ENCODE data around the gene CACNG6.
A peak's percentile ranks its signal among the peaks of the same experiment; 100 is the strongest.

CACNG6 gene

DNA sequence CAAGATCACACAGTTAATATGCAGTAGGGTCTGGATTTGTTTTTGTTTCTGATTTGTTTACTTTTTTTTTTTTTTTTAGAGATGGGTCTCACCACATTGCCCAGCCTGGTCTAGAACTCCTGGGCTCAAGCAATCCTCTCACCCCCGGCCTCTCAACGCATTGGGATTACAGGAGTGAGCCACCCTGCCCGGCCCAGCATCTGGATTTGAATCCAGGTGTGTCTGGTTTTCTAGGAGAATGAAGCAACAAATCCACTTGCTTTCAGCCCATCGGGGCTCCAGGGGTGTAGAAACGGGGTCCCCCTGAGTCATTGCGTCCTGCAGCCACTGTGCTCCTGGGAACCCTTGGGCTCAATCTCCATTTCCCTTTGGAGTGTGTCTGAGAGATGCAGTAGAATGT lies 22.1 kb upstream of the CACNG6 start:
- H3K27ac ChIP-seq (ENCODE audit: low read length): no peak overlapping the region
- H3K9ac ChIP-seq (ENCODE audit: low read length in 2 of 2): no peak overlapping the region
- no peak overlapping the region for H3K4me3 ChIP-seq (ENCODE audit: low read length in 2 of 2)
- no peaks in the 10 kb centered on the region for H3K9me3 ChIP-seq (ENCODE audit: control insufficient read depth in 2 of 2, low read length in 2 of 2)
- H3K27me3 ChIP-seq (ENCODE audit: control insufficient read depth in 1 of 2, insufficient read depth in 2 of 2, low read length in 2 of 2): peaks cover 2 to 11% of the 10 kb centered on the region in 2 donors
- no peaks in the 10 kb centered on the region for H3K36me3 ChIP-seq (ENCODE audit: control insufficient read depth in 2 of 2, insufficient read depth in 2 of 2, low read length in 2 of 2)
- H3K4me1 ChIP-seq (ENCODE audit: control insufficient read depth, insufficient read depth, low read length): no peaks in the 10 kb centered on the region

GRCh38 chr19:53971673-53972072 lies 19.8 kb upstream of the CACNG6 start:
- H3K36me3 ChIP-seq (ENCODE audit: control insufficient read depth in 2 of 2, insufficient read depth in 2 of 2, low read length in 2 of 2): no peaks in the 10 kb centered on the region
- no peaks in the 10 kb centered on the region for H3K4me1 ChIP-seq (ENCODE audit: control insufficient read depth, insufficient read depth, low read length)
- H3K9me3 ChIP-seq (ENCODE audit: control insufficient read depth in 2 of 2, low read length in 2 of 2): no peaks in the 10 kb centered on the region
- H3K27me3 ChIP-seq (ENCODE audit: control insufficient read depth in 1 of 2, insufficient read depth in 2 of 2, low read length in 2 of 2): peaks cover 3 to 13% of the 10 kb centered on the region in 2 donors
- H3K9ac ChIP-seq (ENCODE audit: low read length in 2 of 2): no peak overlapping the region
- no peak overlapping the region for H3K27ac ChIP-seq (ENCODE audit: low read length)
- no peak overlapping the region for H3K4me3 ChIP-seq (ENCODE audit: low read length in 2 of 2)

GRCh38 chr19:53977429-53977990 lies 13.9 kb upstream of the CACNG6 start:
- Histone ChIP-seq H3K27ac (ENCODE audit: low read length) (no peak overlapping the region), H3K4me1 (ENCODE audit: control insufficient read depth, insufficient read depth, low read length) (peaks cover 3% of the 10 kb centered on the region), H3K9ac (ENCODE audit: low read length in 2 of 2) (no peak overlapping the region), H3K9me3 (ENCODE audit: control insufficient read depth in 2 of 2, low read length in 2 of 2) (no peaks in the 10 kb centered on the region), H3K4me3 (ENCODE audit: low read length in 2 of 2) (peak overlapping the region; percentile 58 to 62), H3K27me3 (ENCODE audit: control insufficient read depth in 1 of 2, insufficient read depth in 2 of 2, low read length in 2 of 2) (peaks cover 46 to 52% of the 10 kb centered on the region in 2 donors), H3K36me3 (ENCODE audit: control insufficient read depth in 2 of 2, insufficient read depth in 2 of 2, low read length in 2 of 2) (no peaks in the 10 kb centered on the region)

- Histone ChIP-seq H3K9ac (ENCODE audit: low read length in 2 of 2) (no peak overlapping the region), H3K27ac (ENCODE audit: low read length) (no peak overlapping the region), H3K36me3 (ENCODE audit: control insufficient read depth in 2 of 2, insufficient read depth in 2 of 2, low read length in 2 of 2) (no peaks in the 10 kb centered on the region), H3K9me3 (ENCODE audit: control insufficient read depth in 2 of 2, low read length in 2 of 2) (no peaks in the 10 kb centered on the region), H3K27me3 (ENCODE audit: control insufficient read depth in 1 of 2, insufficient read depth in 2 of 2, low read length in 2 of 2) (peaks cover 43 to 52% of the 10 kb centered on the region in 2 donors), H3K4me3 (ENCODE audit: low read length in 2 of 2) (peak overlapping the region; percentile 58 to 62), H3K4me1 (ENCODE audit: control insufficient read depth, insufficient read depth, low read length) (peaks cover 3% of the 10 kb centered on the region)
Measured at GRCh38 chr19:53977991-53978731, 13.3 kb upstream of the CACNG6 start.

- H3K9ac ChIP-seq (ENCODE audit: low read length in 2 of 2): no peak overlapping the region
- no peaks in the 10 kb centered on the region for H3K36me3 ChIP-seq (ENCODE audit: control insufficient read depth in 2 of 2, insufficient read depth in 2 of 2, low read length in 2 of 2)
- H3K27ac ChIP-seq (ENCODE audit: low read length): no peak overlapping the region
- H3K27me3 ChIP-seq (ENCODE audit: control insufficient read depth in 1 of 2, insufficient read depth in 2 of 2, low read length in 2 of 2): peaks cover 54 to 62% of the 10 kb centered on the region in 2 donors
- H3K4me1 ChIP-seq (ENCODE audit: control insufficient read depth, insufficient read depth, low read length): peaks cover 3% of the 10 kb centered on the region
- no peaks in the 10 kb centered on the region for H3K9me3 ChIP-seq (ENCODE audit: control insufficient read depth in 2 of 2, low read length in 2 of 2)
- H3K4me3 ChIP-seq (ENCODE audit: low read length in 2 of 2): no peak overlapping the region
Measured at GRCh38 chr19:53978975-53979801, 12.2 kb upstream of the CACNG6 start.

GRCh38 chr19:53980539-53981375 lies 10.7 kb upstream of the CACNG6 start:
- Histone ChIP-seq H3K27me3 (ENCODE audit: control insufficient read depth in 1 of 2, insufficient read depth in 2 of 2, low read length in 2 of 2) (peaks cover 50 to 64% of the 10 kb centered on the region in 2 donors), H3K36me3 (ENCODE audit: control insufficient read depth in 2 of 2, insufficient read depth in 2 of 2, low read length in 2 of 2) (no peaks in the 10 kb centered on the region), H3K9ac (ENCODE audit: low read length in 2 of 2) (no peak overlapping the region), H3K4me3 (ENCODE audit: low read length in 2 of 2) (no peak overlapping the region), H3K4me1 (ENCODE audit: control insufficient read depth, insufficient read depth, low read length) (peaks cover 3% of the 10 kb centered on the region), H3K9me3 (ENCODE audit: control insufficient read depth in 2 of 2, low read length in 2 of 2) (no peaks in the 10 kb centered on the region), H3K27ac (ENCODE audit: low read length) (no peak overlapping the region)

DNA sequence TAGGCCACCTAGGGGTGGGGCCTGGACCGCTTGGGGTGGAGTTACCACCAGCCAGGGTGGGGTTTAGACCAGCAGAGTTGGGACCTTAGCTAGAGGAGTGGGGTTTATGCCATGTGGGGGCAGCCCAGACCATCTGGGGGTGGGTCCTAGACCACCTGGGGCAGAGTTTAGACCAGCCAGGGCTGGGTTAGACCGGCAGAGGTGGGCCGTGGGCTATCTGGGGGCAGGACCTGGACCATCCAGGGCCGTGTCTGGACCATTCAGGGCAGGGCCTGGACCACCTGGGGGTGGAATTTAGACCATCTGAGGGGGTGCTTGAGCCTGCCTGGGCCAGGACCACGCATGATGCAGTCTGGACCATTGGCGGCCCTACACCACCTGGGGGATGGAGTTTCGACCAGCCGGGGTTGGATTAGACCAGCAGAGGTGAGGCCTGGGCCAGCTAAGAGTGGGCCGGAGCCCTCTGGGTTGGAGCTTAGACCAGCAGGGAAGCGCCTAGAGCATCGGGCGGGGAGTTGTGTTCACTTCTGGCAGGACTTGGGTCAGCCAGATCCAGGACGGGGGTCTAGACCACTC lies 10.0 kb upstream of the CACNG6 start:
- Histone ChIP-seq H3K4me3 (ENCODE audit: low read length in 2 of 2) (no peak overlapping the region), H3K9ac (ENCODE audit: low read length in 2 of 2) (no peak overlapping the region), H3K4me1 (ENCODE audit: control insufficient read depth, insufficient read depth, low read length) (peaks cover 3% of the 10 kb centered on the region), H3K9me3 (ENCODE audit: control insufficient read depth in 2 of 2, low read length in 2 of 2) (no peaks in the 10 kb centered on the region), H3K27ac (ENCODE audit: low read length) (no peak overlapping the region), H3K36me3 (ENCODE audit: control insufficient read depth in 2 of 2, insufficient read depth in 2 of 2, low read length in 2 of 2) (no peaks in the 10 kb centered on the region), H3K27me3 (ENCODE audit: control insufficient read depth in 1 of 2, insufficient read depth in 2 of 2, low read length in 2 of 2) (peaks cover 47 to 61% of the 10 kb centered on the region in 2 donors)

DNA sequence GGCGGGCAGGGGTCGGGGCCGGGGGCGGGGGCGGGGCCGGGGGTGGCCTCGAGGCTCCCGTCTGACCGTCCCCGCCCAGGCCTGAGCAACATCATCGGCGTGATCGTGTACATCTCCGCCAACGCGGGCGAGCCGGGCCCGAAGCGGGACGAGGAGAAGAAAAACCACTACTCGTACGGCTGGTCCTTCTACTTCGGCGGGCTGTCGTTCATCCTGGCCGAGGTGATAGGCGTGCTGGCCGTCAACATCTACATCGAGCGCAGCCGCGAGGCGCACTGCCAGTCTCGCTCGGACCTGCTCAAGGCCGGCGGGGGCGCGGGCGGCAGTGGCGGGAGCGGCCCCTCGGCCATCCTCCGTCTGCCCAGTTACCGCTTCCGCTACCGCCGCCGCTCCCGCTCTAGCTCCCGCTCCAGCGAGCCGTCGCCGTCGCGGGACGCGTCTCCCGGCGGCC lies 9.4 kb upstream of the CACNG6 start:
- peaks cover 44 to 58% of the 10 kb centered on the region in 2 donors for H3K27me3 ChIP-seq (ENCODE audit: control insufficient read depth in 1 of 2, insufficient read depth in 2 of 2, low read length in 2 of 2)
- no peaks in the 10 kb centered on the region for H3K36me3 ChIP-seq (ENCODE audit: control insufficient read depth in 2 of 2, insufficient read depth in 2 of 2, low read length in 2 of 2)
- H3K4me1 ChIP-seq (ENCODE audit: control insufficient read depth, insufficient read depth, low read length): peaks cover 3% of the 10 kb centered on the region
- H3K27ac ChIP-seq (ENCODE audit: low read length): no peak overlapping the region
- no peak overlapping the region for H3K9ac ChIP-seq (ENCODE audit: low read length in 2 of 2)
- H3K9me3 ChIP-seq (ENCODE audit: control insufficient read depth in 2 of 2, low read length in 2 of 2): no peaks in the 10 kb centered on the region
- H3K4me3 ChIP-seq (ENCODE audit: low read length in 2 of 2): peak overlapping the region in 1 of 2 donors; percentile 47

- H3K9me3 ChIP-seq (ENCODE audit: control insufficient read depth in 2 of 2, low read length in 2 of 2): no peaks in the 10 kb centered on the region
- H3K9ac ChIP-seq (ENCODE audit: low read length in 2 of 2): no peak overlapping the region
- H3K36me3 ChIP-seq (ENCODE audit: control insufficient read depth in 2 of 2, insufficient read depth in 2 of 2, low read length in 2 of 2): no peaks in the 10 kb centered on the region
- peaks cover 39 to 54% of the 10 kb centered on the region in 2 donors for H3K27me3 ChIP-seq (ENCODE audit: control insufficient read depth in 1 of 2, insufficient read depth in 2 of 2, low read length in 2 of 2)
- H3K4me3 ChIP-seq (ENCODE audit: low read length in 2 of 2): no peak overlapping the region
- no peak overlapping the region for H3K27ac ChIP-seq (ENCODE audit: low read length)
- H3K4me1 ChIP-seq (ENCODE audit: control insufficient read depth, insufficient read depth, low read length): peaks cover 3% of the 10 kb centered on the region
Measured at GRCh38 chr19:53982611-53983010, 8.8 kb upstream of the CACNG6 start.
